ENCODE results near the gene CYP2D6. TPM values are rescaled to one million over a fixed set of nuclear protein-coding genes. Genes with fewer than 3 reads are reported as not detected.

The CYP2D6 gene
- total and polyA plus RNA-seq, 2 of the 13 experiments (the other 11 are each of a cell fraction or from before 2014, with no cell fraction given): 1.0 to 3.7 TPM

DNA sequence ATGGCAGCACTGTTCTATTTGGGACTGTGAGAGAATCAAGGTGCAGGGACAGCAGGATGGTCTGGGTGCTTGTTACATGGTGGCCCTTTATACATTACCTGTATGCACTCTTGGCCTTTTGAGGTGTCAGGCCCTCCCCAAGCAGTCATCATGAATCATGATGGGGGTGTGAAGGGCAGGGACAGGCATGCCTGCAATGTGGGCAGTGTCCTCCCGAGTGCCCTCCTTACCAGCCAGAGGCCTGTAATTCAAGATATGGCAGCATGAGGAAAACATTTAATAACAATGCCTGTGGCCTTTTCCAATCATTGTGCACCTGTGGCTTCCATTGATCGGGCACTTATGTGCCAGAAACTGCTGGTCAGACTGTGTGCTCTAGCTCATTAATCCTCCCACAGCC, 25.5 kb upstream of the CYP2D6 start:
- Histone ChIP-seq H3K9ac (ENCODE audit: insufficient read depth, low read depth, low read length) (no peak overlapping the region), H3K27ac (ENCODE audit: extremely low read length, insufficient read depth, low read length) (no peak overlapping the region), H3K4me3 (replicated peaks in 1 of 3; ENCODE audit: insufficient read depth in 1 of 3, low read depth in 2 of 3, low read length in 3 of 3) (no peak overlapping the region), H3K79me2 (ENCODE audit: insufficient read depth, low read length) (no peaks in the 10 kb centered on the region), H3K4me2 (ENCODE audit: low read depth, low read length) (no peak overlapping the region), H3K36me3 (replicated peaks in 1 of 2; ENCODE audit: control insufficient read depth in 1 of 2, insufficient read depth in 2 of 2, low read length in 2 of 2) (peaks cover 1 to 15% of the 10 kb centered on the region in 2 experiments; a peak in 4 of 5 replicates), H3K27me3 (ENCODE audit: control insufficient read depth in 1 of 2, insufficient read depth in 2 of 2, low read length in 2 of 2) (no peaks in the 10 kb centered on the region), H3K4me1 (ENCODE audit: insufficient read depth, low read length) (no peaks in the 10 kb centered on the region), H3K9me3 (ENCODE audit: low read length) (no peaks in the 10 kb centered on the region), H4K20me1 (ENCODE audit: insufficient read depth, low read length) (no peaks in the 10 kb centered on the region), H2AFZ (ENCODE audit: low read length) (no peak overlapping the region)
- ChIA-PET POLR2A (no interaction called here), CTCF (ENCODE audit: low intra/inter-chr PET ratio, low total read pairs) (no interaction called here)
- in situ Hi-C loops (cut with HindIII; ENCODE audit: extremely low pct_ligation_motif_present, low pct_unique_long_range_greater_than_20kb) (no loop called here), intact Hi-C loops (cut with micrococcal nuclease; ENCODE audit: unreplicated experiment) (no loop called here)
- TF ChIP-seq JARID2 (CRISPR knock-in tag; IDR thresholded peaks at IDR 0.05; ENCODE audit: insufficient replicate concordance): no peak
- no peak for TF ChIP-seq ZNF691 (CRISPR knock-in tag; IDR thresholded peaks at IDR 0.05; ENCODE audit: borderline replicate concordance, low read depth)
- TF ChIP-seq DMTF1 (CRISPR knock-in tag; IDR thresholded peaks at IDR 0.05): no peak
- no peak for TF ChIP-seq SRF (IDR thresholded peaks at IDR 0.05; ENCODE audit: low read depth, low read length)
- TF ChIP-seq ZNF709 (CRISPR knock-in tag; IDR thresholded peaks at IDR 0.05): no peak
- TF ChIP-seq ZNF878 (CRISPR knock-in tag; IDR thresholded peaks at IDR 0.05): no peak
- 95% methylated on average over 2 of the region's 2 CpGs for WGBS (ENCODE audit: low lambda C conversion rate)
- no peak for DNase-seq (ENCODE audit: low spot score)
- no peak for ATAC-seq
- no peak for FAIRE-seq
- BruUV-seq (replicated peaks): no TSS peak

Measured in HepG2 (cell line).